H9 (cell line): ENCODE results near the gene PDK4. TPM values are rescaled to one million over a fixed set of nuclear protein-coding genes. Genes with fewer than 3 reads are reported as not detected.

Experiments used
- DNase-seq: peaks from one replicate; pipeline ENCODE4 v3.0.0-alpha.2; 2017
- H2AFZ ChIP-seq: one replicate; pipeline ENCODE4 v1.6.1; 2013; ENCODE audit warnings: mild to moderate bottlenecking, low read length, control low read depth, moderate library complexity
- H2AK5ac ChIP-seq: 2 replicates; pipeline ENCODE4 v1.6.1; 2013; ENCODE audit warnings: low read length, control low read depth, mixed read lengths; ENCODE audit not compliant: insufficient read length
- H2BK120ac ChIP-seq: one replicate; pipeline ENCODE4 v1.6.1; 2013; ENCODE audit warnings: low read depth, mild to moderate bottlenecking, low read length, control low read depth, inconsistent platforms; ENCODE audit not compliant: poor library complexity, severe bottlenecking
- H2BK12ac ChIP-seq: 2 replicates; pipeline ENCODE4 v1.6.1; 2013; ENCODE audit warnings: low read length, control low read depth, mixed read lengths, low read depth; ENCODE audit not compliant: insufficient read length
- H2BK15ac ChIP-seq: 2 replicates; pipeline ENCODE4 v1.6.1; 2013; ENCODE audit warnings: low read depth, low read length, control low read depth
- H2BK20ac ChIP-seq: one replicate; pipeline ENCODE4 v1.6.1; 2013; ENCODE audit warnings: low read depth, mild to moderate bottlenecking, low read length, control low read depth, inconsistent platforms; ENCODE audit not compliant: poor library complexity, severe bottlenecking
- H2BK5ac ChIP-seq: 2 replicates; pipeline ENCODE4 v1.6.1; 2013; ENCODE audit warnings: low read length, control low read depth, mixed read lengths; ENCODE audit not compliant: insufficient read length
- H3K14ac ChIP-seq: 2 replicates; pipeline ENCODE4 v1.6.1; 2013; ENCODE audit warnings: low read length, control low read depth; ENCODE audit not compliant: insufficient read depth
- H3K18ac ChIP-seq: 2 replicates; pipeline ENCODE4 v1.6.1; 2013; ENCODE audit warnings: low read depth, mild to moderate bottlenecking, mixed read lengths, low read length, control low read depth; ENCODE audit not compliant: insufficient read length
- H3K23ac ChIP-seq: 2 replicates; pipeline ENCODE4 v1.6.1; 2013; ENCODE audit warnings: low read length, control low read depth, mixed read lengths, low read depth; ENCODE audit not compliant: insufficient read length
- H3K23me2 ChIP-seq: 2 replicates; pipeline ENCODE4 v1.6.1; 2013; ENCODE audit warnings: low read depth, mild to moderate bottlenecking, mixed read lengths, low read length, control low read depth; ENCODE audit not compliant: insufficient read length, poor library complexity, severe bottlenecking
- H3K27ac ChIP-seq: 2 replicates; pipeline ENCODE4 v1.5.1; 2013; ENCODE audit warnings: low read length, control low read depth, mixed read lengths, low read depth; ENCODE audit not compliant: insufficient read length
- H3K27me3 ChIP-seq: 2 replicates; pipeline ENCODE4 v1.6.1; 2013; ENCODE audit warnings: low read length, control low read depth, inconsistent platforms; ENCODE audit not compliant: insufficient read depth
- H3K4ac ChIP-seq: 2 replicates; pipeline ENCODE4 v1.6.1; 2013; ENCODE audit warnings: low read depth, mild to moderate bottlenecking, control low read depth, inconsistent platforms, low read length, moderate library complexity
- H3K4me1 ChIP-seq: 2 replicates; pipeline ENCODE4 v1.6.1; 2013; ENCODE audit warnings: low read length, control low read depth, inconsistent platforms; ENCODE audit not compliant: insufficient read depth
- H3K4me2 ChIP-seq: 2 replicates; pipeline ENCODE4 v1.6.1; 2013; ENCODE audit warnings: low read length, control low read depth, mixed read lengths; ENCODE audit not compliant: insufficient read length, insufficient read depth
- H3K56ac ChIP-seq: 2 replicates; pipeline ENCODE4 v1.6.1; 2013; ENCODE audit warnings: low read depth, mild to moderate bottlenecking, mixed read lengths, low read length, control low read depth; ENCODE audit not compliant: insufficient read length
- H3K79me1 ChIP-seq: 2 replicates; pipeline ENCODE4 v1.6.1; 2013; ENCODE audit warnings: low read depth, mild to moderate bottlenecking, moderate library complexity, low read length, control low read depth, inconsistent platforms; ENCODE audit not compliant: insufficient read depth, poor library complexity, severe bottlenecking
- H3K79me2 ChIP-seq: 2 replicates; pipeline ENCODE4 v1.6.1; 2013; ENCODE audit warnings: low read length, control low read depth, inconsistent platforms; ENCODE audit not compliant: insufficient read depth
- H3K9ac ChIP-seq: 2 replicates; pipeline ENCODE4 v1.6.1; 2013; ENCODE audit warnings: low read length, control low read depth, mixed read lengths; ENCODE audit not compliant: insufficient read length; ENCODE audit errors: extremely low read depth
- H3K9me3 ChIP-seq: one replicate; pipeline ENCODE4 v1.6.1; 2013; ENCODE audit warnings: low read depth, low read length, inconsistent platforms; ENCODE audit not compliant: control insufficient read depth
- H3T11ph ChIP-seq: one replicate; pipeline ENCODE4 v1.6.1; 2013; ENCODE audit warnings: mild to moderate bottlenecking, low read length, control low read depth, inconsistent platforms
- H4K20me1 ChIP-seq: one replicate; pipeline ENCODE4 v1.6.1; 2013; ENCODE audit not compliant: control insufficient read depth, insufficient read length, insufficient read depth
- H4K5ac ChIP-seq: 2 replicates; pipeline ENCODE4 v1.6.1; 2013; ENCODE audit warnings: low read depth, mild to moderate bottlenecking, mixed read lengths, low read length, control low read depth; ENCODE audit not compliant: insufficient read length
- H4K8ac ChIP-seq: replicated peaks from 2 replicates; pipeline ENCODE4 v1.6.1; 2013; ENCODE audit warnings: low read length, control low read depth, mixed read lengths, low read depth; ENCODE audit not compliant: insufficient read length
- H4K91ac ChIP-seq: 2 replicates; pipeline ENCODE4 v1.6.1; 2013; ENCODE audit warnings: low read depth, mild to moderate bottlenecking, moderate library complexity, mixed read lengths, low read length, control low read depth; ENCODE audit not compliant: insufficient read length
- H3K27ac Mint-ChIP-seq, 3 experiments: 2 replicates in 2 of 3; 3 replicates in 1 of 3; pipeline ENCODE4 v1.8.0; 2020 to 2021; ENCODE audit warnings: mixed read lengths in 3 of 3, mild to moderate bottlenecking in 1 of 3, moderate library complexity in 1 of 3
- H3K27me3 Mint-ChIP-seq: 2 replicates; pipeline ENCODE4 v1.8.0; 2021; ENCODE audit warnings: low read depth, mild to moderate bottlenecking, moderate library complexity, mixed read lengths
- H3K36me3 Mint-ChIP-seq, 3 experiments: 2 replicates in 2 of 3; 3 replicates in 1 of 3; pipeline ENCODE4 v1.8.0; 2020 to 2021; ENCODE audit warnings: low read depth in 3 of 3, mixed read lengths in 3 of 3; ENCODE audit not compliant: insufficient read depth in 1 of 3
- H3K4me1 Mint-ChIP-seq, 2 experiments: 2 replicates each; pipeline ENCODE4 v1.8.0; 2020; ENCODE audit warnings: mixed read lengths in 2 of 2
- H3K4me3 Mint-ChIP-seq, 2 experiments: 2 replicates in 1 of 2; 3 replicates in 1 of 2; pipeline ENCODE4 v1.8.0; 2020 to 2021; ENCODE audit warnings: mild to moderate bottlenecking in 2 of 2, mixed read lengths in 2 of 2, moderate library complexity in 1 of 2
- H3K9me3 Mint-ChIP-seq, 2 experiments: 2 replicates in 1 of 2; 3 replicates in 1 of 2; pipeline ENCODE4 v1.8.0; 2020; ENCODE audit warnings: mild to moderate bottlenecking in 2 of 2, mixed read lengths in 2 of 2, moderate library complexity in 1 of 2
- WGBS: extraction: QIAGEN DNeasy Blood & Tissue Kit; methylation state at CpG from one replicate; pipeline ENCODE4 v1.1.7; 2013; ENCODE audit warnings: missing lambda C conversion rate, low lambda C conversion rate, mixed read lengths; ENCODE audit not compliant: insufficient read length; ENCODE audit errors: extremely low coverage; 5-methylcytosine and 5-hydroxymethylcytosine counted together
- total RNA-seq: library from RNA; stranded (reverse); gene quantifications from 2 replicates; pipeline ENCODE4 v1.2.1, GENCODE V29; 2021
- TF ChIP-seq, protein P1 (sequence below): fragments of 200-600 bp; sonication (generic); conservative IDR thresholded peaks from 3 replicates; pipeline ENCODE4 v1.8.0; 2021; ENCODE audit warnings: antibody characterized with exemption, mild to moderate bottlenecking

The PDK4 gene
- total RNA-seq, 1 experiment from 2014 or later, result not detected

DNA sequence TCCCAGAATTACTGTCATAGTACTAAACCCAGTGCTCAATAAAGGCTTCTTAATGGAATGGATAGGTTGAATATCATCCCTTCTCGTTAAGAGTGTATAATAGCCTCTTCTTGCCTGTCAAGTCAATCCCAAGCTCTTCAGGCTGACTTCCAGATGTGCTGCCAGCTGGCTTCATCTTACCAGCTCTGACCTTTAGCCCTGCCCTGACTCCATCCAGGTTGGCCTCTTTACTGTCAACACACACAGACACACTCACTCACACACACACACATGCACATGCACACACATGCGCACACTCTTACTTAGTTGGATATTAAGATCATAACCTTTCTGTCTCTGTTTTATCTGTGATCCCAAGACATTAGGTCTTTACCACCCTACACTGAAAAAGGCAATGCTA is 61.5 kb downstream of the PDK4 start:
- no peaks in the 10 kb centered on the region for H3K4me1 ChIP-seq
- no peaks in the 10 kb centered on the region for H3K27me3 ChIP-seq
- H3K9me3 Mint-ChIP-seq, result no peaks in the 10 kb centered on the region; a peak in 1 of 5 replicates
- H4K8ac ChIP-seq, result no peak overlapping the region
- no peak overlapping the region for H3K4ac ChIP-seq
- H3K79me1 ChIP-seq, result no peaks in the 10 kb centered on the region
- H3K27ac Mint-ChIP-seq, result no peak overlapping the region
- H2BK5ac ChIP-seq, result no peak overlapping the region
- H3K18ac ChIP-seq, result no peak overlapping the region
- H2BK15ac ChIP-seq, result no peak overlapping the region
- H2BK12ac ChIP-seq, result no peak overlapping the region
- no peak overlapping the region for H3K4me2 ChIP-seq
- H3K23me2 ChIP-seq, result no peaks in the 10 kb centered on the region
- H2BK120ac ChIP-seq, result no peak overlapping the region
- H3K36me3 Mint-ChIP-seq, result no peaks in the 10 kb centered on the region
- no peak overlapping the region for H3K9ac ChIP-seq
- H3K56ac ChIP-seq, result no peak overlapping the region
- H3K23ac ChIP-seq, result no peak overlapping the region
- no peaks in the 10 kb centered on the region for H3K79me2 ChIP-seq
- no peak overlapping the region for H2AK5ac ChIP-seq
- no peak for DNase-seq
- H4K91ac ChIP-seq, result no peak overlapping the region
- H4K20me1 ChIP-seq, result no peaks in the 10 kb centered on the region
- no peak overlapping the region for H3K14ac ChIP-seq
- no peak overlapping the region for H3K27ac ChIP-seq
- H2AFZ ChIP-seq, result no peak overlapping the region
- H4K5ac ChIP-seq, result no peak overlapping the region
- no peak overlapping the region for H3T11ph ChIP-seq
- H3K9me3 ChIP-seq, result no peaks in the 10 kb centered on the region
- H2BK20ac ChIP-seq, result no peak overlapping the region
- H3K27me3 Mint-ChIP-seq, result peaks cover 14% of the 10 kb centered on the region
- TF ChIP-seq, protein P1, sequence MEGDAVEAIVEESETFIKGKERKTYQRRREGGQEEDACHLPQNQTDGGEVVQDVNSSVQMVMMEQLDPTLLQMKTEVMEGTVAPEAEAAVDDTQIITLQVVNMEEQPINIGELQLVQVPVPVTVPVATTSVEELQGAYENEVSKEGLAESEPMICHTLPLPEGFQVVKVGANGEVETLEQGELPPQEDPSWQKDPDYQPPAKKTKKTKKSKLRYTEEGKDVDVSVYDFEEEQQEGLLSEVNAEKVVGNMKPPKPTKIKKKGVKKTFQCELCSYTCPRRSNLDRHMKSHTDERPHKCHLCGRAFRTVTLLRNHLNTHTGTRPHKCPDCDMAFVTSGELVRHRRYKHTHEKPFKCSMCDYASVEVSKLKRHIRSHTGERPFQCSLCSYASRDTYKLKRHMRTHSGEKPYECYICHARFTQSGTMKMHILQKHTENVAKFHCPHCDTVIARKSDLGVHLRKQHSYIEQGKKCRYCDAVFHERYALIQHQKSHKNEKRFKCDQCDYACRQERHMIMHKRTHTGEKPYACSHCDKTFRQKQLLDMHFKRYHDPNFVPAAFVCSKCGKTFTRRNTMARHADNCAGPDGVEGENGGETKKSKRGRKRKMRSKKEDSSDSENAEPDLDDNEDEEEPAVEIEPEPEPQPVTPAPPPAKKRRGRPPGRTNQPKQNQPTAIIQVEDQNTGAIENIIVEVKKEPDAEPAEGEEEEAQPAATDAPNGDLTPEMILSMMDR, result no peak
- no peak overlapping the region for H3K4me3 Mint-ChIP-seq
- H3K4me1 Mint-ChIP-seq, result no peaks in the 10 kb centered on the region
- no CpG with 5 or more reads among the region's 2 CpGs for WGBS

Other genes with a start within 250 kb of the PDK4 start
- not detected in 2 replicates for gene PON3, start 200.1 kb downstream of the PDK4 start, total RNA-seq
- gene PON2, start 161.5 kb downstream of the PDK4 start, total RNA-seq, result 23.8 and 26.7 TPM in 2 replicates
- gene ASB4, start 110.6 kb downstream of the PDK4 start, total RNA-seq, result not detected in 2 replicates
- 3.2 TPM in 2 replicates for gene DYNC1I1, start 176.0 kb upstream of the PDK4 start, total RNA-seq